H1 (cell line): ENCODE data around the gene PLK5. TPM values are rescaled to one million over a fixed set of nuclear protein-coding genes. Genes with fewer than 3 reads are reported as not detected.

Experiments
- CTCF ChIA-PET: fragments of 300-600 bp; sonication (Branson Sonifier 250); formaldehyde crosslinking; loops from one replicate; lab custom pipeline; 2021; ENCODE audit not compliant: partially characterized antibody; lab: Charles Lee
- POLR2A ChIA-PET: fragments of 300-600 bp; sonication (Branson Sonifier 250); formaldehyde crosslinking; loops from one replicate; lab custom pipeline; 2021; ENCODE audit warnings: inconsistent platforms; ENCODE audit not compliant: partially characterized antibody; lab: Charles Lee
- DNase-seq, 2 experiments: peaks; one replicate each; pipeline versions ENCODE4 v3.0.0 to v3.0.0-alpha.2; 2010 to 2022; ENCODE audit warnings: low spot score in 2 of 2, low read depth in 1 of 2, mixed read lengths in 1 of 2
- FAIRE-seq: peaks from 2 replicates; lab custom pipeline; 2011; peaks lifted over from hg19 to GRCh38; lab: Jason Lieb, UNC
- H2AFZ ChIP-seq: 2 replicates; pipeline ENCODE4 v1.8.1; 2012; ENCODE audit warnings: low read length, inconsistent platforms
- H2AK5ac ChIP-seq: 2 replicates; pipeline ENCODE4 v1.6.1; 2013; ENCODE audit warnings: low read depth, low read length
- H2BK120ac ChIP-seq: replicated peaks from 2 replicates; pipeline ENCODE3; 2013; ENCODE audit warnings: low read depth, low read length, inconsistent platforms
- H2BK12ac ChIP-seq: 2 replicates; pipeline ENCODE4 v1.6.1; 2013; ENCODE audit warnings: low read depth, low read length
- H2BK15ac ChIP-seq: 2 replicates; pipeline ENCODE4 v1.6.1; 2013; ENCODE audit warnings: low read length
- H2BK20ac ChIP-seq: 2 replicates; pipeline ENCODE4 v1.6.1; 2013; ENCODE audit warnings: low read length
- H2BK5ac ChIP-seq: 2 replicates; pipeline ENCODE4 v1.6.1; 2013; ENCODE audit warnings: low read depth, low read length
- H3K14ac ChIP-seq: 2 replicates; pipeline ENCODE4 v1.6.1; 2013; ENCODE audit warnings: inconsistent platforms; ENCODE audit not compliant: insufficient read length
- H3K18ac ChIP-seq: 2 replicates; pipeline ENCODE4 v1.6.1; 2013; ENCODE audit warnings: low read length; ENCODE audit errors: extremely low read depth
- H3K23ac ChIP-seq: 2 replicates; pipeline ENCODE4 v1.6.1; 2013; ENCODE audit warnings: inconsistent platforms; ENCODE audit not compliant: insufficient read length
- H3K23me2 ChIP-seq: 2 replicates; pipeline ENCODE4 v1.6.1; 2013; ENCODE audit warnings: low read depth, low read length
- H3K27ac ChIP-seq: 2 replicates; pipeline ENCODE4 v1.6.1; 2011; ENCODE audit warnings: low read depth, low read length, inconsistent platforms
- H3K27me3 ChIP-seq, 4 experiments: replicated peaks in 1 of 4; 1 replicate in 1 of 4; 2 replicates in 3 of 4; pipeline versions ENCODE4 v1.6.1 to v1.8.1; 2011 to 2013; ENCODE audit warnings: low read length in 3 of 4, mild to moderate bottlenecking in 3 of 4, inconsistent platforms in 2 of 4, mixed read lengths in 2 of 4, moderate library complexity in 1 of 4; ENCODE audit not compliant: control insufficient read depth in 3 of 4, insufficient read depth in 3 of 4; ENCODE audit errors: extremely low read depth in 1 of 4
- H3K36me3 ChIP-seq, 4 experiments: 2 replicates each; pipeline versions ENCODE4 v1.6.1 to v1.8.1; 2011 to 2013; ENCODE audit warnings: mild to moderate bottlenecking in 4 of 4, low read length in 3 of 4, moderate library complexity in 2 of 4, control low read depth in 1 of 4, inconsistent platforms in 1 of 4; ENCODE audit not compliant: insufficient read depth in 4 of 4, control insufficient read depth in 2 of 4
- H3K4ac ChIP-seq: replicated peaks from 2 replicates; pipeline ENCODE3; 2013; ENCODE audit warnings: low read length, low read depth, mixed read lengths, inconsistent platforms; ENCODE audit not compliant: insufficient read length
- H3K4me1 ChIP-seq, 4 experiments: replicated peaks in 1 of 4; 1 replicate in 1 of 4; 2 replicates in 3 of 4; pipeline versions ENCODE4 v1.6.1 to v1.8.1; 2011 to 2013; ENCODE audit warnings: low read length in 3 of 4, inconsistent platforms in 2 of 4, mixed read lengths in 1 of 4; ENCODE audit not compliant: insufficient read depth in 4 of 4, control insufficient read depth in 3 of 4
- H3K4me2 ChIP-seq, 2 experiments: 2 replicates each; pipeline versions ENCODE4 v1.6.1 to v1.8.1; 2011 to 2013; ENCODE audit warnings: low read depth in 2 of 2, low read length in 2 of 2, control low read depth in 1 of 2, inconsistent platforms in 1 of 2, mild to moderate bottlenecking in 1 of 2; ENCODE audit not compliant: insufficient read depth in 1 of 2
- H3K4me3 ChIP-seq, 4 experiments: fragments of 200-600, 300-600 bp in 1 of 4; sonication (generic), shearing (Covaris generic), sonication (Bioruptor Twin) in 1 of 4; 2 replicates each; pipeline versions ENCODE4 v1.5.1 to v1.8.1; 2011 to 2016; ENCODE audit warnings: low read length in 4 of 4, low read depth in 3 of 4, control low read depth in 2 of 4, inconsistent platforms in 2 of 4, mild to moderate bottlenecking in 2 of 4, mixed read lengths in 1 of 4, moderate library complexity in 1 of 4; ENCODE audit not compliant: insufficient read depth in 2 of 4; ENCODE audit errors: extremely low read depth in 1 of 4
- H3K56ac ChIP-seq: replicated peaks from 2 replicates; pipeline ENCODE3; 2013; ENCODE audit warnings: low read depth, mild to moderate bottlenecking, mixed read lengths, low read length, inconsistent platforms; ENCODE audit not compliant: insufficient read length
- H3K79me1 ChIP-seq: 2 replicates; pipeline ENCODE4 v1.6.1; 2013; ENCODE audit warnings: low read depth, low read length, control low read depth
- H3K79me2 ChIP-seq, 2 experiments: 2 replicates each; pipeline versions ENCODE4 v1.6.1 to v1.8.1; 2012 to 2013; ENCODE audit warnings: low read length in 2 of 2, mild to moderate bottlenecking in 2 of 2, inconsistent platforms in 1 of 2; ENCODE audit not compliant: insufficient read depth in 2 of 2, control insufficient read depth in 1 of 2
- H3K9ac ChIP-seq, 4 experiments: replicated peaks in 1 of 4; 1 replicate in 1 of 4; 2 replicates in 3 of 4; pipeline versions ENCODE4 v1.6.1 to v1.8.1; 2011 to 2013; ENCODE audit warnings: low read depth in 3 of 4, low read length in 3 of 4, control low read depth in 2 of 4, mild to moderate bottlenecking in 2 of 4, moderate library complexity in 2 of 4, inconsistent platforms in 1 of 4; ENCODE audit errors: extremely low read depth in 1 of 4
- H3K9me3 ChIP-seq, 2 experiments: 2 replicates each; pipeline versions ENCODE4 v1.6.1 to v1.8.1; 2012 to 2013; ENCODE audit warnings: mild to moderate bottlenecking in 2 of 2, moderate library complexity in 2 of 2, control low read depth in 1 of 2, inconsistent platforms in 1 of 2, low read depth in 1 of 2, low read length in 1 of 2, mixed read lengths in 1 of 2; ENCODE audit not compliant: insufficient read depth in 2 of 2
- H4K20me1 ChIP-seq, 2 experiments: replicated peaks in 1 of 2; 2 replicates each; pipeline versions ENCODE3 to v1.8.1; 2011 to 2013; ENCODE audit warnings: inconsistent platforms in 2 of 2, low read length in 2 of 2, mild to moderate bottlenecking in 1 of 2; ENCODE audit not compliant: insufficient read depth in 2 of 2, control insufficient read depth in 1 of 2
- H4K5ac ChIP-seq: 2 replicates; pipeline ENCODE4 v1.6.1; 2013; ENCODE audit warnings: low read length, low read depth, mixed read lengths, inconsistent platforms; ENCODE audit not compliant: insufficient read length
- H4K8ac ChIP-seq: 2 replicates; pipeline ENCODE4 v1.8.0; 2013; ENCODE audit warnings: mild to moderate bottlenecking, moderate library complexity, low read length, inconsistent platforms; ENCODE audit not compliant: insufficient read depth; ENCODE audit errors: extremely low read depth
- H4K91ac ChIP-seq: replicated peaks from 2 replicates; pipeline ENCODE3; 2013; ENCODE audit warnings: low read length, mixed read lengths, inconsistent platforms; ENCODE audit not compliant: insufficient read length
- BCL11A ChIP-seq, 2 experiments: IDR thresholded peaks; one replicate each; pipeline ENCODE4 v1.6.1; 2011; ENCODE audit warnings: low read depth in 2 of 2, low read length in 2 of 2, mild to moderate bottlenecking in 2 of 2
- NRF1 ChIP-seq: IDR thresholded peaks from 2 replicates; pipeline ENCODE4 v1.6.1; 2011; ENCODE audit warnings: mild to moderate bottlenecking, low read depth, low read length, improper control_type of control experiment
- SAP30 ChIP-seq: fragments of 300-600 bp; sonication (generic); IDR thresholded peaks from 2 replicates; pipeline ENCODE4 v1.7.1; 2012; ENCODE audit warnings: low read length, moderate library complexity, mild to moderate bottlenecking, inconsistent platforms; ENCODE audit not compliant: insufficient read depth, insufficient replicate concordance
- WGBS, 2 experiments: shearing (Covaris generic) in 1 of 2; methylation state at CpG; one replicate each; pipeline versions ENCODE4 v1.1.6 to v1.1.7; 2013 to 2015; ENCODE audit warnings: low lambda C conversion rate in 2 of 2, mixed read lengths in 2 of 2, inconsistent platforms in 1 of 2, low coverage in 1 of 2, missing lambda C conversion rate in 1 of 2; ENCODE audit not compliant: insufficient replicate concordance in 2 of 2, insufficient coverage in 1 of 2, insufficient read length in 1 of 2; ENCODE audit errors: extremely low coverage in 1 of 2, missing lambda C conversion rate in 1 of 2; 5-methylcytosine and 5-hydroxymethylcytosine counted together
- polyA plus RNA-seq, 7 experiments: library from polyadenylated mRNA; depleted of rRNA in 3 of 7; stranded (reverse) in 5 of 7; unstranded in 2 of 7; fragments of >200 nt in 5 of 7; fragments of 200-250 nt in 2 of 7; gene quantifications; 1 replicate in 5 of 7; 2 replicates in 1 of 7; 4 replicates in 1 of 7; pipeline versions ENCODE4 v1.2.1 to v1.2.3, GENCODE V29; 2011 to 2013; ENCODE audit warnings: missing spikeins in 2 of 7, mixed read lengths in 2 of 7
- total RNA-seq: library from RNA; stranded (reverse); fragmentation: NEBNext Ultra II Directional; extraction: Animal tissue kit (Norgen Biotek cat#: 25700); gene quantifications from 2 replicates; pipeline ENCODE4 v1.2.1, GENCODE V29; 2021
- TF ChIP-seq, protein P1 (sequence below): IDR thresholded peaks from 2 replicates; pipeline ENCODE4 v1.6.1; 2012; ENCODE audit warnings: low read length, inconsistent platforms

The PLK5 gene
- total and polyA plus RNA-seq, 2 of the 8 experiments (the other 6 are each of a cell fraction or from before 2014, with no cell fraction given) = 0.43 to 0.45 TPM

DNA sequence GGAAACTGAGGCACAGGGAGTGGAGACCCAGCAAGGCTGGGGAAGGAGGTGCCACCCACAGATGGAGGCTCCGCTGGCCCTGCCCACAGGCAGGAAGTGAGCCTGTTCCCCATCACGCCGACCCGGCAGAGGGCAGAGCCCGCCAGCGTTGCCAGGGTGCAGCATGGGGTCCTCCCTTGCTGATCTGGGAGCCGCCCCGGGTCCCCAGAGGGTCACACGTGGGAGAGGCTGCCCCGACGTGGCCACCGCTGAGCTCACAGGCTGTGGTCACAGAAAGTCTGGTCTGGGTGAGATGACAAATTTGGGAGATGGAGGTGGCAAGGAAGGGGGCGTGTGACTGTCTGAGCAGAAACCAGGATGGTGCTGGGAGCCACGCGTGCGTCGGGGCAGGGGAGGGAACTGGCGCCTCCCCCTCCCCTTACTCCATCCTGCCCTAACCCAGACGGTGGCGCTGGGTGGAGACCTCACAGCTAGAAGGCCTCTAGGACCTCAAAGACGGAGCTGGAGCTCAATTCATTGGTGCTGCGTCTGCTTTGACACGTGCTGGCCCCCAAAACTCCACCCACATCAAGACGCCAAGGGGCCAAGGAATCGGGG is 36.5 kb downstream of the PLK5 start:
- Histone ChIP-seq H3K9ac (no peak overlapping the region), H3K36me3 (peaks cover 0 to 15% (median 0%) of the 10 kb centered on the region in 4 experiments; a peak in 6 of 8 replicates), H3K79me2 (peaks cover 3 to 61% of the 10 kb centered on the region in 2 experiments), H2BK15ac (no peak overlapping the region), H4K20me1 (peaks cover 29 to 45% of the 10 kb centered on the region in 2 experiments), H2BK120ac (no peak overlapping the region), H3K56ac (no peak overlapping the region), H3K4me1 (no peaks in the 10 kb centered on the region; a peak in 1 of 7 replicates), H3K4ac (no peak overlapping the region), H3K79me1 (peaks cover 22% of the 10 kb centered on the region), H3K23me2 (no peaks in the 10 kb centered on the region), H3K23ac (no peak overlapping the region), H4K91ac (no peak overlapping the region), H4K8ac (no peak overlapping the region), H3K18ac (no peak overlapping the region), H2BK20ac (no peak overlapping the region), H2BK5ac (no peak overlapping the region; the same call in 1 of the 2 replicates), H3K27ac (no peak overlapping the region), H3K4me3 (no peak overlapping the region), H2BK12ac (no peak overlapping the region), H3K9me3 (no peaks in the 10 kb centered on the region), H3K4me2 (no peak overlapping the region), H2AK5ac (no peak overlapping the region), H2AFZ (no peak overlapping the region), H3K14ac (no peak overlapping the region), H4K5ac (no peak overlapping the region), H3K27me3 (no peaks in the 10 kb centered on the region)
- FAIRE-seq (no peak), DNase-seq (no peak)
- POLR2A ChIA-PET = interaction anchor here (1.9 kb wide), 1 partner anchor 15 kb away, joined by 4 read pairs; no protein-coding TSS in a partner anchor
- CTCF ChIA-PET = interaction anchor here (1.8 kb wide), 1 partner anchor 14 kb away, joined by 8 read pairs; no protein-coding TSS in a partner anchor
- 96% methylated on average over 24 of the region's 25 CpGs; no CpG with 5 or more reads in 1 of the 2 experiments for WGBS, 2 experiments
- no peak for TF ChIP-seq SAP30
- TF ChIP-seq, protein P1, sequence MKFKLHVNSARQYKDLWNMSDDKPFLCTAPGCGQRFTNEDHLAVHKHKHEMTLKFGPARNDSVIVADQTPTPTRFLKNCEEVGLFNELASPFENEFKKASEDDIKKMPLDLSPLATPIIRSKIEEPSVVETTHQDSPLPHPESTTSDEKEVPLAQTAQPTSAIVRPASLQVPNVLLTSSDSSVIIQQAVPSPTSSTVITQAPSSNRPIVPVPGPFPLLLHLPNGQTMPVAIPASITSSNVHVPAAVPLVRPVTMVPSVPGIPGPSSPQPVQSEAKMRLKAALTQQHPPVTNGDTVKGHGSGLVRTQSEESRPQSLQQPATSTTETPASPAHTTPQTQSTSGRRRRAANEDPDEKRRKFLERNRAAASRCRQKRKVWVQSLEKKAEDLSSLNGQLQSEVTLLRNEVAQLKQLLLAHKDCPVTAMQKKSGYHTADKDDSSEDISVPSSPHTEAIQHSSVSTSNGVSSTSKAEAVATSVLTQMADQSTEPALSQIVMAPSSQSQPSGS = no peak
- TF ChIP-seq BCL11A (IDR thresholded peaks at IDR 0.05; ENCODE audit: low read depth in 2 of 2, low read length in 2 of 2) = no peak
- no peak for TF ChIP-seq NRF1
